Transverse colon (tissue), 4 donors: ENCODE measurements around the gene SHISA8. TPM values are rescaled to one million over a fixed set of nuclear protein-coding genes. Genes with fewer than 3 reads are reported as not detected.

Experiments
- DNase-seq: peaks from one replicate; pipeline ENCODE4 v3.0.0-alpha.2; 2019
- H3K27ac ChIP-seq, 4 donors: fragments of 200-600 bp; sonication (generic); 2 replicates each; pipeline ENCODE4 v1.5.1; 2016 to 2018; ENCODE audit warnings: inconsistent platforms in 4 of 4
- H3K27me3 ChIP-seq: fragments of 200-600 bp; sonication (generic); 2 replicates; pipeline ENCODE4 v1.5.1; 2017; ENCODE audit warnings: inconsistent platforms
- H3K36me3 ChIP-seq, 4 donors: fragments of 200-600 bp; sonication (generic); 2 replicates each; pipeline ENCODE4 v1.5.1; 2017 to 2019; ENCODE audit warnings: inconsistent platforms in 4 of 4
- H3K4me1 ChIP-seq, 4 donors: fragments of 200-600 bp; sonication (generic); 2 replicates each; pipeline ENCODE4 v1.5.1; 2017 to 2020; ENCODE audit warnings: inconsistent platforms in 4 of 4
- H3K4me3 ChIP-seq, 4 donors: fragments of 200-600 bp; sonication (generic); 1 replicate in 1 of 4; 2 replicates in 3 of 4; pipeline versions ENCODE4 v1.5.1 to v1.6.1; 2017 to 2019; ENCODE audit warnings: inconsistent platforms in 4 of 4
- H3K9me3 ChIP-seq, 2 donors: fragments of 200-600 bp; sonication (generic); 2 replicates each; pipeline ENCODE4 v1.5.1; 2017 to 2019; ENCODE audit warnings: inconsistent platforms in 2 of 2
- EP300 ChIP-seq: sonication (generic); formaldehyde crosslinking; IDR thresholded peaks from one replicate; pipeline ENCODE4 v1.6.1; 2017; ENCODE audit warnings: antibody characterized with exemption, low read depth
- POLR2A ChIP-seq: fragments of 450-650 bp; IDR thresholded peaks from one replicate; pipeline ENCODE4 v1.6.1; 2016; ENCODE audit warnings: antibody characterized with exemption, mild to moderate bottlenecking, moderate library complexity
- POLR2AphosphoS5 ChIP-seq, 3 donors: sonication (generic); formaldehyde crosslinking; IDR thresholded peaks; one replicate each; pipeline ENCODE4 v1.6.1; 2016; ENCODE audit warnings: antibody characterized with exemption in 3 of 3
- WGBS, 2 donors: methylation state at CpG; one replicate each; pipeline ENCODE4 v1.1.5; 2018; ENCODE audit warnings: low coverage in 1 of 2; 5-methylcytosine and 5-hydroxymethylcytosine counted together
- in situ Hi-C, 4 donors: fragments of 200-750 bp; cut with MboI; loops; one replicate each; pipeline versions ENCODE4 v1.15.0 to v1.15.1; 2017; ENCODE audit warnings: low sequenced_read_pairs in 3 of 4, low pct_ligation_motif_present in 1 of 4, low pct_unique_long_range_greater_than_20kb in 1 of 4
- intact Hi-C: fragments of 100-400 bp; cut with DNase I; formaldehyde crosslinking; loops from one replicate; pipeline ENCODE4 v1.15.1; 2023; ENCODE audit warnings: low total_unique reads
- total RNA-seq, 4 donors: library from RNA; depleted of rRNA; stranded (reverse); fragments of >200 nt; gene quantifications; one replicate each; pipeline ENCODE4 v1.1.0, GENCODE V29; 2016
- TF ChIP-seq, protein P1 (sequence below), 5 experiments: fragments of 200-600 bp in 3 of 5; fragments of 450-650 bp in 2 of 5; sonication (generic) in 3 of 5; IDR thresholded peaks; 1 replicate in 2 of 5; 2 replicates in 3 of 5; pipeline ENCODE4 v1.5.1; 2016 to 2017; ENCODE audit warnings: antibody characterized with exemption in 5 of 5, inconsistent platforms in 3 of 5, mild to moderate bottlenecking in 2 of 5, moderate library complexity in 1 of 5

The SHISA8 gene
- total RNA-seq, 4 donors from 2014 or later = 0.32 TPM; not detected in 3

DNA sequence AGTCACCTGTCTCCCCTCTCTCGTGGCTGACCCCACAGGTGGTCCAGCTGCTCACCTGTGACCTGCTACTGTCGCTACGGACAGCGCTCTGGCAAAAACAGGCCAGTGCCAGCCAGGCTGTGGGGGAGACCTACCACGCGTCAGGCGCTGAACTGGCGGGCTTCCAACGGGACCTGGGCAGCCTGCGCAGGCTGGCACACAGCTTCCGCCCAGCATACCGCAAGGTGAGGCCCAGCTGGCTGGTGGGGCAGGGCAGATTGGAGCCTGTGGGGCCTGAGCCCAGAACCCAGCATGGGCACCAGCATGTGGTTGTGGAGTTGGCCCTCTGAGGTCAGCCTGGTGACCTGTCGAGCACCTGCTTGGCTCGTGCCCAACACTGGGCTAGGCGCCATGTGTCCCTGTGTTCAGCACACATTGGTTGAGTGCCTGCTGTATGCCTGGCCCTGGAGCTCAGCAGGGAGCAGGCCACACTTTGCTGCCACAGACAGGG lies 11.9 kb downstream of the SHISA8 start:
- TF ChIP-seq EP300 (no peak), POLR2A (no peak), POLR2AphosphoS5 (IDR thresholded peaks at IDR 0.05) (no peak)
- TF ChIP-seq, protein P1, sequence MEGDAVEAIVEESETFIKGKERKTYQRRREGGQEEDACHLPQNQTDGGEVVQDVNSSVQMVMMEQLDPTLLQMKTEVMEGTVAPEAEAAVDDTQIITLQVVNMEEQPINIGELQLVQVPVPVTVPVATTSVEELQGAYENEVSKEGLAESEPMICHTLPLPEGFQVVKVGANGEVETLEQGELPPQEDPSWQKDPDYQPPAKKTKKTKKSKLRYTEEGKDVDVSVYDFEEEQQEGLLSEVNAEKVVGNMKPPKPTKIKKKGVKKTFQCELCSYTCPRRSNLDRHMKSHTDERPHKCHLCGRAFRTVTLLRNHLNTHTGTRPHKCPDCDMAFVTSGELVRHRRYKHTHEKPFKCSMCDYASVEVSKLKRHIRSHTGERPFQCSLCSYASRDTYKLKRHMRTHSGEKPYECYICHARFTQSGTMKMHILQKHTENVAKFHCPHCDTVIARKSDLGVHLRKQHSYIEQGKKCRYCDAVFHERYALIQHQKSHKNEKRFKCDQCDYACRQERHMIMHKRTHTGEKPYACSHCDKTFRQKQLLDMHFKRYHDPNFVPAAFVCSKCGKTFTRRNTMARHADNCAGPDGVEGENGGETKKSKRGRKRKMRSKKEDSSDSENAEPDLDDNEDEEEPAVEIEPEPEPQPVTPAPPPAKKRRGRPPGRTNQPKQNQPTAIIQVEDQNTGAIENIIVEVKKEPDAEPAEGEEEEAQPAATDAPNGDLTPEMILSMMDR (IDR thresholded peaks at IDR 0.05) = no peak
- Histone ChIP-seq H3K9me3 (no peaks in the 10 kb centered on the region), H3K4me1 (no peaks in the 10 kb centered on the region), H3K27ac (no peak overlapping the region), H3K36me3 (peaks cover 0 to 45% (median 14%) of the 10 kb centered on the region in 4 donors), H3K4me3 (no peak overlapping the region), H3K27me3 (no peaks in the 10 kb centered on the region)
- no peak for DNase-seq
- WGBS, 2 donors = 91% methylated on average over 14 of the region's 15 CpGs; no CpG with 5 or more reads in 1 of the 2 donors
- in situ Hi-C loops (no loop called here), intact Hi-C loops (no loop called here)

DNA sequence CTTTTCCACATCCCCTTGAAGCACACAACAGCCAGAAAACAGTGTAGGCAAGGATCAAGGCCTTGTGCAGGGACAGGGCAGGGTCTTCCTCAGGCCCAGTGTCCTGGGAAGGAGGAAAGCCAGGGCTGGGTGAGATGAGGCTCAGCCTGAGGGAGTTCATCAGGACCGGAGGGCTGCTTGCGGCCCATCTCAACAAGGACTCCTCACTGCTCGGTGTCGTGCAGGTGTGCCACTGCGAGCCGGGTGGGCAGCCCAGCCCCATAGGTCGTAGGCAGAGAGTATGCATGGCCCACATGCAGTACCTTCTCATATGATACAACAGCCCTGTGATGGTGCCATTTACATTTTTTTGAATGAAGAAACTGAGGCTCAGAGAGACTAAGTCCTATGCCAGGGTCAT lies 12.9 kb downstream of the SHISA8 start:
- DNase-seq = no peak
- in situ Hi-C loops = no loop called here
- no peaks in the 10 kb centered on the region for H3K9me3 ChIP-seq
- H3K27me3 ChIP-seq = no peaks in the 10 kb centered on the region
- H3K27ac ChIP-seq = no peak overlapping the region
- intact Hi-C loops = no loop called here
- H3K4me3 ChIP-seq = no peak overlapping the region
- no peaks in the 10 kb centered on the region for H3K4me1 ChIP-seq
- WGBS, 2 donors = 100% methylated on average over 7 of the region's 7 CpGs; no CpG with 5 or more reads in 1 of the 2 donors
- TF ChIP-seq POLR2A (no peak), POLR2AphosphoS5 (IDR thresholded peaks at IDR 0.05) (no peak), EP300 (no peak)
- TF ChIP-seq, protein P1 (IDR thresholded peaks at IDR 0.05) = no peak
- H3K36me3 ChIP-seq = peaks cover 0 to 47% (median 15%) of the 10 kb centered on the region in 4 donors

DNA sequence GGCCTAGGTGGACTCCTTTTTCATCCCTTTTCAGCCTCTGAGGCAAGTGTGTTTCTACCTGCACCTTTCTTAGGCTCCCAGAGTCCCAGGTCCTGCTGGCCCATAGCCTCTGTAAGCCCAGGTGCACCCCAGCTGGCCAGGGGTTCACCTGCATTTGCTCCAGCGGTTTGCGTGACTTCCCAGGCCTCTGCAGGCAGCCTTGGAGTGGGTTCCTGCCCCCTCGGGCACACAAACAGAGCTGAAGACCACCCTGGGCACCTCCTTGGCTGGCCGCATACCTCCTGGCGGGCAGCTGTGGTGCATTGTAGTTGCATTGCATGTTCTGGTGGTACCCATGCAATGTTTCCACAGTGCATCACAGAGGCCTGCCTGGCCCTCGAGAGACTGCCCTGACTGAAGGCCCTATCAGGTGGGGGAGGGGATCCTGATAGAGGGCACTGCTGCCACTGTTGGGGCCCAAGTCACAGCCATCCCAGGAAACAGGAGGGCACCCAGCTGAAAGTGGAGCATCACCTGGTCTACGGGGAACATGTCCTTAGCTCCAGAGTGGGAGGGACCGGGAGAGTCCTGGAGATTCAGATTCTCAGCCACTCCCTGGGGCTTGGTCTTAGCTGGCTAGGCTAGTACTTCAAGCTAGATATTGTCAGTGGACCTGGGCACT lies 14.1 kb downstream of the SHISA8 start:
- DNase-seq = no peak
- 98% methylated on average over 6 of the region's 8 CpGs; no CpG with 5 or more reads in 1 of the 2 donors for WGBS, 2 donors
- in situ Hi-C loops = no loop called here
- TF ChIP-seq, protein P1 (IDR thresholded peaks at IDR 0.05) = no peak
- no peak for TF ChIP-seq POLR2AphosphoS5 (IDR thresholded peaks at IDR 0.05)
- TF ChIP-seq POLR2A = no peak
- TF ChIP-seq EP300 = no peak
- intact Hi-C loops = no loop called here
- H3K9me3 ChIP-seq = no peaks in the 10 kb centered on the region
- peaks cover 0 to 57% (median 21%) of the 10 kb centered on the region in 4 donors for H3K36me3 ChIP-seq
- H3K4me3 ChIP-seq = no peak overlapping the region
- no peaks in the 10 kb centered on the region for H3K4me1 ChIP-seq
- no peaks in the 10 kb centered on the region for H3K27me3 ChIP-seq
- H3K27ac ChIP-seq = no peak overlapping the region

DNA sequence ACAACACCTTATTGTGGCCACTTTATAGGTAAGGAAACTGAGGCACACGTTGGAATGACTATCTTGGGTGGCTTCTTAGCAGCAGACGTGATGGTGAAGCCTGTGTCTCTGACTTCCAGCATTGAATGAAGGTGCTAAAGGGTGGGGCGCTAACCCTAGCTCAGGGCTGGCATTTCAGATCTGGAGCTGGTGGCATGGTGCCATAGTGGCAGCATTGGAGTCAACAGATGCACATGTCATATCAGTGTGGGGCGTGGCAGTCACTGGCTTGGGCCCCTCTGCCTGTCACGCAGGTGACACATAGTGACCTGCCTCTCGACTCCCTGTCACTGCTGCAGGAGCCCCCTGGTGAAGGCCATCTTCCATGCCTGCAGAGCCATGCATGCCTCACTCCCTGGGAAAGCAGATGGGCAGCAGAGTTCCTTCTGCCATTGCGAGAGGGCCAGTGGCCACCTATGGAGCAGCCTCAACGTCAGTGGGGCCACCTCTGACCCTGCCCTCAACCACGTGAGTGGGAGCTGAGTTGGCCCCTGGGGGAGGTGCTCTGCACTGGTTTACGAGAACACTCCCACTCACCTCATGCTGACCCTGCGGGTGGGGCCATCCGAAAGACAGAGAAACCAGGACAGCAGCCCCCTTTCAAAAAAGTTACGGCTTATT lies 14.8 kb downstream of the SHISA8 start:
- Histone ChIP-seq H3K27ac (no peak overlapping the region), H3K4me3 (no peak overlapping the region), H3K36me3 (peaks cover 0 to 59% (median 19%) of the 10 kb centered on the region in 4 donors), H3K27me3 (no peaks in the 10 kb centered on the region), H3K9me3 (no peaks in the 10 kb centered on the region), H3K4me1 (no peaks in the 10 kb centered on the region)
- intact Hi-C loops (no loop called here), in situ Hi-C loops (no loop called here)
- 80% methylated on average over 9 of the region's 13 CpGs; no CpG with 5 or more reads in 1 of the 2 donors for WGBS, 2 donors
- DNase-seq = no peak
- TF ChIP-seq POLR2AphosphoS5 (IDR thresholded peaks at IDR 0.05) = no peak
